Osteoblast (primary cell): ENCODE data around the gene PGLYRP4. TPM values are rescaled to one million over a fixed set of nuclear protein-coding genes. Genes with fewer than 3 reads are reported as not detected.

Experiments used
- DNase-seq: peaks from one replicate; pipeline ENCODE4 v3.0.0; 2011; ENCODE audit warnings: low spot score, mixed read lengths; ENCODE audit not compliant: insufficient read length; ENCODE audit errors: missing footprints
- H2AFZ ChIP-seq: 2 replicates; pipeline ENCODE4 v1.6.0; 2011; ENCODE audit warnings: mild to moderate bottlenecking, low read length
- H3K27ac ChIP-seq: 2 replicates; pipeline ENCODE4 v1.5.1; 2011; ENCODE audit warnings: mild to moderate bottlenecking, low read depth, low read length, moderate library complexity
- H3K27me3 ChIP-seq: 2 replicates; pipeline ENCODE4 v1.6.0; 2012; ENCODE audit warnings: mild to moderate bottlenecking, control low read depth, inconsistent platforms, low read length, moderate library complexity; ENCODE audit not compliant: insufficient read depth
- H3K36me3 ChIP-seq: 2 replicates; pipeline ENCODE4 v1.5.1; 2011; ENCODE audit warnings: mild to moderate bottlenecking, low read length, control low read depth, moderate library complexity; ENCODE audit not compliant: insufficient read depth
- H3K4me1 ChIP-seq: 2 replicates; pipeline ENCODE4 v1.5.1; 2011; ENCODE audit warnings: mild to moderate bottlenecking, low read length, control low read depth, moderate library complexity; ENCODE audit not compliant: insufficient read depth
- H3K4me2 ChIP-seq: 2 replicates; pipeline ENCODE4 v1.6.0; 2011; ENCODE audit warnings: mild to moderate bottlenecking, low read length; ENCODE audit not compliant: insufficient read depth
- H3K4me3 ChIP-seq: fragments of 200-600 bp; sonication (generic); 3 replicates; pipeline ENCODE4 v1.5.1; 2012; ENCODE audit warnings: mild to moderate bottlenecking, low read length, inconsistent platforms; ENCODE audit not compliant: insufficient read depth
- H3K79me2 ChIP-seq: 2 replicates; pipeline ENCODE4 v1.6.0; 2012; ENCODE audit warnings: mild to moderate bottlenecking, low read length, control low read depth, inconsistent platforms; ENCODE audit not compliant: insufficient read depth
- H3K9me3 ChIP-seq: 2 replicates; pipeline ENCODE4 v1.5.1; 2011; ENCODE audit warnings: low read depth, low read length, control low read depth
- H4K20me1 ChIP-seq: 2 replicates; pipeline ENCODE4 v1.6.0; 2012; ENCODE audit warnings: mild to moderate bottlenecking, low read length, control low read depth; ENCODE audit not compliant: insufficient read depth
- total RNA-seq: library from RNA; depleted of rRNA; stranded (reverse); fragments of >200 nt; gene quantifications from 2 replicates; pipeline ENCODE4 v1.2.3, GENCODE V29; 2012
- TF ChIP-seq, protein P1 (sequence below): IDR thresholded peaks from 2 replicates; pipeline ENCODE4 v1.5.1; 2011; ENCODE audit warnings: mild to moderate bottlenecking, low read depth, low read length, moderate library complexity; ENCODE audit errors: extremely low read depth

The PGLYRP4 gene
- total RNA-seq, 1 donor = not detected

DNA sequence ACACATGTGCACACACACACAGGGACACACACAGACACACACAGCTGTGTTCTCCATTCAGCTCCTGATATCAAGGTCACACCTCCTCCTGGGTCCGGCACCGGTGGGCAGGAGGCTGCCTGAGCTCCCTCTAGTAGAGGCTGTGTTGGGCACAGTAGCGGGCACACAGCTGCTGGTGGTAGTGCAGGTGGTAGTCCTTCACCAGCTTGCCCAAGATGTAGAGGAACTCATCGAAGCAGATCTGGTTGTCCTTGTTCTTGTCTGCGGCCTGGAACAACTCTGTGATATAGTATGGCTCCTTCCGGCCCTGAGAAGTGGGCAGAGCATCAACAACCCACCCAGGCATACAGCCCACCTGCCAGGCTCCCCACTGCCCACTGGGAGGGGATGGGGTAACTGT is 47.8 kb upstream of the PGLYRP4 start:
- no peak overlapping the region for H3K4me3 ChIP-seq
- H3K79me2 ChIP-seq = no peaks in the 10 kb centered on the region
- H3K27ac ChIP-seq = no peak overlapping the region
- no peak overlapping the region for H2AFZ ChIP-seq
- no peak overlapping the region for H3K4me2 ChIP-seq
- DNase-seq = no peak
- no peaks in the 10 kb centered on the region for H4K20me1 ChIP-seq
- no peaks in the 10 kb centered on the region for H3K36me3 ChIP-seq
- TF ChIP-seq, protein P1, sequence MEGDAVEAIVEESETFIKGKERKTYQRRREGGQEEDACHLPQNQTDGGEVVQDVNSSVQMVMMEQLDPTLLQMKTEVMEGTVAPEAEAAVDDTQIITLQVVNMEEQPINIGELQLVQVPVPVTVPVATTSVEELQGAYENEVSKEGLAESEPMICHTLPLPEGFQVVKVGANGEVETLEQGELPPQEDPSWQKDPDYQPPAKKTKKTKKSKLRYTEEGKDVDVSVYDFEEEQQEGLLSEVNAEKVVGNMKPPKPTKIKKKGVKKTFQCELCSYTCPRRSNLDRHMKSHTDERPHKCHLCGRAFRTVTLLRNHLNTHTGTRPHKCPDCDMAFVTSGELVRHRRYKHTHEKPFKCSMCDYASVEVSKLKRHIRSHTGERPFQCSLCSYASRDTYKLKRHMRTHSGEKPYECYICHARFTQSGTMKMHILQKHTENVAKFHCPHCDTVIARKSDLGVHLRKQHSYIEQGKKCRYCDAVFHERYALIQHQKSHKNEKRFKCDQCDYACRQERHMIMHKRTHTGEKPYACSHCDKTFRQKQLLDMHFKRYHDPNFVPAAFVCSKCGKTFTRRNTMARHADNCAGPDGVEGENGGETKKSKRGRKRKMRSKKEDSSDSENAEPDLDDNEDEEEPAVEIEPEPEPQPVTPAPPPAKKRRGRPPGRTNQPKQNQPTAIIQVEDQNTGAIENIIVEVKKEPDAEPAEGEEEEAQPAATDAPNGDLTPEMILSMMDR = no peak
- H3K9me3 ChIP-seq = no peaks in the 10 kb centered on the region
- H3K27me3 ChIP-seq = no peaks in the 10 kb centered on the region
- H3K4me1 ChIP-seq = no peaks in the 10 kb centered on the region

DNA sequence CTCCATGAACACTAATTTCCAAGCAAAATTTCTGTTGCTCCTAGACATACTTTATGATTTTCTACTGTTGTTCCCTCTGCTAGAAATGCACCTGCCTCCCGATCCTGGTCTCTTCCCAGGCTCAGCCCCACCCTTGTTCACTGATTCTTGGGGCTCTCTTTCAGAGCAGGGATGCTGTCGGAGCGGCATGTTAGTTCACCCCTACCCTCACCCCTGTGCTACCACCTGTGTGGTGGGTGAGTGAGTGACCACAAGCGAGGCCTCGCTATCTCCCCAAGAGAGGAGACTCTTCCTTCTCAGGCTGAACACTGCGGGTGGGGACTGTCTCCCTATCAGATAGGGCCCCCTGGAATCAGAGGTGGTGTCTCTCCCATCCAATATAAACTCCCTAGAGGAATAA is 47.1 kb upstream of the PGLYRP4 start:
- DNase-seq = no peak
- TF ChIP-seq, protein P1 = no peak
- Histone ChIP-seq H3K4me3 (no peak overlapping the region), H3K4me1 (no peaks in the 10 kb centered on the region), H3K27ac (no peak overlapping the region), H3K4me2 (no peak overlapping the region), H3K79me2 (no peaks in the 10 kb centered on the region), H4K20me1 (no peaks in the 10 kb centered on the region), H2AFZ (no peak overlapping the region), H3K9me3 (no peaks in the 10 kb centered on the region), H3K36me3 (no peaks in the 10 kb centered on the region), H3K27me3 (no peaks in the 10 kb centered on the region)

DNA sequence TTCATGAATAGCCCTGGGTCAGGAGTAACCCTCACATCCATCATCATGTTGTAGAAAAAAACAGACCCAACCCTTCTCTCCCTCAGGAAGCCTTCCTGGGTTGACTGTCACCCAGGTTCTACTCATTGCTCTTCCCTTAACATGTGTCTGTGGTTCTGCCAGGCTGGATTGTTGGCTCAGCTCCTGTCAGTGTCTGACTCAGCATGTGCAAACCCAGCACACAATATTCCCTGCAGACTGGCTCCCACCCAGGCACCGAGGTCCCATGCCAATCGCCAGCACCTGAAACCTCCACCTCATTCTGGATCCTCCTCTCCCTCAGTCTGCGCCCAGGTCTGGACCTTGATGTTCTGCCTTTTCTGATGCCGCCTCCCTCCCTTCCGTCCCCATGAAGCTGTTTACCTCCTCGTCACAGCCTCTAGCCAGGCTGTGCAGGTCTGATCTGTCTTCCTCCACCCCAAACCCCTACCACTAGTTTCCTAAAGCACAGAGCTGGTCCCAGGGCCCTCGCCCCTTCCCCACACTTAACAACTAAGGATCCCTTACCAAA is 46.6 kb upstream of the PGLYRP4 start:
- TF ChIP-seq, protein P1 = no peak
- Histone ChIP-seq H3K9me3 (no peaks in the 10 kb centered on the region), H3K36me3 (no peaks in the 10 kb centered on the region), H3K27me3 (no peaks in the 10 kb centered on the region), H3K4me1 (no peaks in the 10 kb centered on the region), H3K4me2 (no peak overlapping the region), H3K4me3 (no peak overlapping the region), H3K27ac (no peak overlapping the region), H3K79me2 (no peaks in the 10 kb centered on the region), H2AFZ (no peak overlapping the region), H4K20me1 (no peaks in the 10 kb centered on the region)
- DNase-seq = no peak

DNA sequence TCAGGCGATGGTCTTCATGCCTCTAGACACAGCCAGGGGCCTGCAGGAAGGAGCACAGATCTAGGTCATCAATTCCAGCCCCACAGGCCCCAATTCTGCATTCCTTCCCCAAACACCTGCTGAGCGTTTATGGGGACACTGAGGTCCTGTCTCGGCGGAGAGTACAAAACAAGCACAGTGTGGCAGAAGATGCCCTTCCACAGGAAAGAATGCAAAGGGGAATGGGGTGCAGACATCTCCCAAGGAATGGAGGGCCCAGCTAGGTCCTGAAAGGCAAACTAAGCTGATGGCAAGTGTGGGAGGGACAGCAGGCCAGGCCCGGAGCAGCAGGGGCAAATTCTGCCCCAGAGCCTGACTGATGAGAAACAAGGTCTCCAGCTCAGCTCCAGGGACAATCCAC is 45.8 kb upstream of the PGLYRP4 start:
- TF ChIP-seq, protein P1 = no peak
- Histone ChIP-seq H3K9me3 (no peaks in the 10 kb centered on the region), H2AFZ (no peak overlapping the region), H3K4me2 (no peak overlapping the region), H3K4me3 (no peak overlapping the region), H4K20me1 (no peaks in the 10 kb centered on the region), H3K27ac (no peak overlapping the region), H3K79me2 (no peaks in the 10 kb centered on the region), H3K4me1 (no peaks in the 10 kb centered on the region), H3K36me3 (no peaks in the 10 kb centered on the region), H3K27me3 (no peaks in the 10 kb centered on the region)
- DNase-seq = no peak
